ENCODE results near the gene CEBPA.
"Not testable (repeated sequence)": the region's sequence is repeated elsewhere in the genome, so short reads cannot be mapped to it uniquely, and the experiment has no call there.

Gene CEBPA

DNA sequence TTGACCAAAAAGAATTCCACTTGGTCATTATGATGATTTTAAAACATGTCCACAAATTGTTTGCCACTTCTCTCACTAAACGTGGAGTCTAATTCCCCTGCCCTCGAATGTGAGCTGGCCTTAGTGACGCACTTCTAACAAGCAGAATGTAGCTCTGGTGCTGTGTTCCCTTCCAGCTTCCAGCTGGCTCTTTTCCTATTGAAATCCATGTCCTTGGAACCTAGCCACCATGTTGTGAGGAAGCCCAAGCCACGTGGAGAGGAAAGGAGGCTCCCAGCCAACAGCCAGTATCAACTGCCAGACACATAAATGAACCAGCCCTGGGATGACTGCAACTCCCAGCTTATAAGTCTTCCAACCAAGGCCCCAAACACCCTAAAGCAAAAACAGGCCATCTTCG lies 23.6 kb upstream of the CEBPA start:
- DNase-seq, result peak in 33 of 51 donors; percentile 3 to 77 (median 54)

DNA sequence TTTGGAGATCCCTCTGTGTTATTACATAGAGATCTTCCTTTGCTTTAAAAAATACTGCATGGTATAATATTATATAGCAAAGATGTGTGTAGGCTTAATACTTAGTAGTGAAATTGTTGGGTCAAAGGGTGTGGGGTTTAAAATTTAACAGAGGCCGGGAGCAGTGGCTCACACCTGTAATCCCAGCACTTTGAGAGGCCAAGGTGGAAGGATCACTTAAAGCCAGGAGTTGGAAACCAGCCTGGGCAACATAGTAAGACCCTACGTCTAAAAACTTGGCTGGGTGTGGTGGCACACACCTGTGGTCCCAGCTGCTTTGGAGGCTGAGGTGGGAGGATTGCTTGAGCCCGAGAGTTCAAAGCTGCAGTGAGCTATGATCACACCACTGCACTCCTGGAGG lies 22.3 kb upstream of the CEBPA start:
- no peak for DNase-seq

DNA sequence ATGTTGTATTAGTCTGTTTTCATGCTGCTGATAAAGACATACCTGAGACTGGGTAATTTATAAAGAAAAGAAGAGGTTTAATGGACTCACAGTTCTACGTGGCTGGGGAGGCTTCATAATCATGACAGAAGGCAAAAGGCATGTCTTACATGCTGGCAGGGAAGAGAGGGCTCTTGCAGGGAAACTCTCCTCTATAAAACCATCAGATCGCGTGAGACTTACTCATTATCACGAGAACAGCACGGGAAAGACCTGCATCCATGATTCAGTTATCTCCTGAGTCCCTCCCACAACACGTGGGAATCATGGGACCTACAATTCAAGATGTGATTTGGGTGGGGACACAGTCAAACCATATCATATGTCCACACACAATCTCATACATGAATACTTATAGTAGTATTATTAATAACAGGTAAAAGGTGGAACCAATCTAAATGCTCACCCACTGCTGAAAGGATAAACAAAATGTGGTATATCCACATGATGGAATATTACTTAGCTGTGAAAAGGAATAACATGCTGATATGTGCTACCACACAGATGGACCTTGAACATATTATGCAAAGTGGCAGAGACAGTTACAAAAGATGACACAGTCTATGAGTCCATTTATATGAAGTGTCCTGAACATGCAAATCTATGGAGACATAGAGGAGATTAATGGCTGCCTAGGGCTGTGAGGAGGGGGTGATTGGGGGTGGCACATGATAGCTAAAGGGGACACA lies 20.9 kb upstream of the CEBPA start:
- DNase-seq, result no peak

DNA sequence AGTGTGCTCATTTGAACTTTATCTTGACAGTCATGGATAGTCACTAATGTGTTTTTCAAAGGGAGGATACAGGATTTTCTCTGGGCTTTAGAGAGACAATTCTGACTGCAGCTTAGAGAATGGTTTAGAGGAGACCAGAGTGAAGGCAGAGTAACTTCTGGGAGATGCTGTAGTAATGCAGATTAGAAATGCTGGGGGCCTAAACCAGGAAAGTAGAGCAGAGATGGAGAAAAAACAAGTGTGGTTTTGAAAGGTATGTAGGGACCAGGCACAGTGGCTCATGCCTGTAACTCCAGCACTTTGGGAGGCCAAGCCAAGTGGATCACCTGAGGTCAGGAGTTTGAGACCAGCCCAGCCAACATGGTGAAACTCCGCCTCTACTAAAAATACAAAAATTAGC lies 18.3 kb upstream of the CEBPA start:
- DNase-seq, result no peak

DNA sequence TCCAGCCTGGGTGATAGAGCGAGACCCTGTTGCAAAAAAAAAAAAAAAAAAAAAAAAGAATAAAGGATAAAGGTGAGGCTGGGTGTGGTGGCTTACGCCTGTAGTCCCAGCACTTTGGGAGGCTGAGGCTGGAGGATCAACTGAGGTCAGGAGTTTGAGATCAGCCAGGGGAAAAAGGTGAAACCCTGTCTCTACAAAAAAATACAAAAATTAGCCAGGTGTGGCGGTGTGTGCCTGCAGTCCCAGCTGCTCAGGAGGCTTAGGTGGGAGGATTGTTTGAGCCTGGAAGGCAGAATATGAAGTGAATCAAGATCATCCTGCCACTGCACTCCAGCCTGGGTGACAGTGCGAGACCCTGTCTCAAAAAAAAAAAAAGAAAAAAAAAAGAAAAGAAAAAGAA lies 15.7 kb upstream of the CEBPA start:
- DNase-seq, result not testable (repeated sequence)

DNA sequence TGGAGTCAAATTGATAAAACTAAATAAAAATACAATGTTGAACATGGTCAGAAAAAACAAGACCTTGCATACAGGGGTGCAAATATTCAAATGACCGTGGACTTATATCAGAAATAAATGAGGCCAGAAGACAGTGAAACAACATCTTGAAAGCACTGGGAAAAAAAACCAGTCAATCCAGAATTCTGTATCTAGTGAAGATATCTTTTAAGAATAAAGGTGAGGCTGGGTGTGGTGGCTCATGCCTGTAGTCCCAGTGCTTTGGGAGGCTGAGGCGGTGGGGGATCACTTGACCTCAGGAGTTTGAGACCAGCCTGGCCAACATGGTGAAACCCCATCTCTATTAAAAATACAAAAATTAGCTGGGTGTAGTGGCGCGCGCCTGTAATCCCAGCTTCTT lies 15.2 kb upstream of the CEBPA start:
- no peak for DNase-seq

DNA sequence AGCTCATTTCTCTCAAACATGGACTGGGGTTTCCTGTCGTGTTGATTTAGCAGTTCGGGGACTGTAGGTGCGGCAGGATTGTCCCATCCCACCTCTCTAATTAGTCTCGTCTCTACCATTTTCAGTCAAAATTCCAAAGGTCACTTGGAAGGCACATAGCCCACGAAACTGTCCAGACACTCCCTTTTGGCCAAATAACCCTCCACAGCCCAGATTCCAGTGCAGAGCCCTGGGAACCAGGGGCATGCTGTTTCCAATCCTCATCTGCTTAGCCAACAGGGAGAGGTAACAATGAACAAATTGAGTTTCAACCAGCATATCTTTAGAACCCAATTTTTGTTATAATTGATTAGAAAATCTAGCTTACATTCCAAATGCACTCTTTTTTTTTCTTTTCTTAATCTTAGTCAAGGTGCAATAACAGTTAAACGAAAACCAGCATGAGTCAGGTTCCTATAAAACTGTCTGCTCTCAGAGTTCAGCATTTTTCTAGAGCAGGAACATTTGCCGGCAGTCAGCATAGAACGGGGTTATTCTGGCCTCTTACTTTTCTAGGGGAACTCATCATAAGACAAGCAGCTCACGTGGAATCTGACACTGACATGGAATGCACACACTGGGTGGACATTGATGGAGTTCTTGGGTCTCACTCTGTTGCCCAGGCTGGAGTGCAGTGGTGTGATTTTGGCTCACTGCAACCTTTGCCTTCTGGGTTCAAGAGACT lies 14.4 kb upstream of the CEBPA start:
- no peak for DNase-seq

DNA sequence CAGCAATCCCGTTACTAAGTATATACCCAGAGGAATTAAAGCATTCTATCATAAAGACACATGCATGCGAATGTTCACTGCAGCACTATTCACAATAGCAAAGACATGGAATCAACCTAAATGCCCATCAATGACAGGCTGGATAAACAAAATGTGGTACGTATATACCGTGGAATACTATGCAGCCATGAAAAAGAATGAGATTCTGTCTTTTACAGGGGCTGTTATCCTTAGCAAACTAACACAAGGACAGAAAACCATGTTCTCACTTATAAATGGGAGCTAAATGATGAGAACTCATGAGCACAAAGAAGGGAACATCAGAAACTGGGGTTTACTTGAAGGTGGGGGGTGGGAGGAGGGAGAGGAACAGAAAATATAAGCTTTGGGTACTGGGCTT lies 10.5 kb upstream of the CEBPA start:
- not testable (repeated sequence) for DNase-seq

DNA sequence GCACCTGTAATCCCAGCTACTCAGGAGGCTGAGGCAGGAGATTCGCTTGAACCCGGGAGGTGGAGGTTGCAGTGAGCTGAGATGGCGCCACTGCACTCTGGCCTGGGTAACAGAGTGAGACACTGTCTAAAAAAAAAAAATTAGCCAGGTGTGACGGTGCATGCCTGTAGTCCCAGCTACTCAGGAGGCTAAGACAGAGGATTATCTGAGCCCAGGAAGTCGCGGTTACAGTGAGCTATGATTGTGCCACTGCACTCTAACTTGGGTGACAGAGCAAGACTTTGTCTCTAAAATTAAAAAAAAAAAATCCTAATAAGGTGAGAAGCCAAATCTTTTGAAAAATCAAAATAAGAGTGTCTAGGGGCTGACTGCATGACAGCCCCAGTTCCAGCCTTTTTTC lies 9.7 kb upstream of the CEBPA start:
- DNase-seq, result no peak

DNA sequence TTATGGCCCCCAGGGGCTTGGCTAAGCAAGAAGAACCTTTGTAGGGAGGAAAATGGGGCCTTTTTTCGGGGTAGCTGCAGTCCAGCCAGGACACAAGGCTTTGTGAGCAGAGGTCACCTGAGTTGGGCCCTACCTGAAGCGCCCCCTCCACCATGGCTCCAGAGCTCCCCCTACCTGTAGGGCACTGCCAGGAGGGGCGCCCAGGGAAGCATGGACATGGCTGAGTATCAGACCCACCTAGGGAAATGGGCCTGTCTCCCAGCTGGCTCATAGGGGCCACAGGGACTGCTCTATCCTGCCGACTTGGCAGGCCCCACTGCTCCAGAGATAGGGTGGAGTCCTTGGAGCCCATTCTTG lies 9.0 kb upstream of the CEBPA start:
- no peak for DNase-seq

DNA sequence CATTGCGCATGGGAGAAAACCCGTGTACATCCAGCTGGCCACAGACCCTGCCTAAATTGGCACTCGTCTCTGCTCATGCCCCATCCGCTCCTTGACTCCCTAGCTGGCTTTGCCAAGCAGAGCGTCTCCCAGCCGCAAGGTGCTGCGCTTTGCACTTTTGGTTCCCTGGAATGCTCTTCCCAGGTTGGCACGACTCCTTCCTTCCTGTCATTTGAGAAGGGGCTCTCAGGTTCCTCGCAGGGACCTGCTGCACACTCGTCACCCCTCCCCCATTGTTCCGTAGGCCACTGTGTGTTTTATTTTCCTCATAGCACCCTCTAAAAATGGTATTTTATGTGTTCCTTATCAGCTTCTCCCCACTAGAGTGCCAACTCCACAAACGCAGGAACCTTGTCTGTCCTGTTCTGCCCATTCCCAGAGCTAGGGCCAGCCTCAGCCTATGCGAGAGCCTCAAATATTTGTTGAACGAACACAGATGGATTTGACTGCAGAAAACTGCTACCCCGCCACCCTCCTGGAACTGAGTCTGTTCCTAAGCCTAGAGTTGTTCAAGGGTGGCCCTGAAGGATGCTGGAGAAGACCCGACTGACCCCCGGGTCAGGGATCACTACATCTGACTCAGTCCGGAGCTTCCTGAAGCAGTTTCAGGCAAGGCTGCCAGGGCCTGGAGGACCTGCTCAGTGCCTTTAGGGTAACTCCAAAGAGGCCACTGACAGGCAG lies 8.4 kb upstream of the CEBPA start:
- no peak for DNase-seq

DNA sequence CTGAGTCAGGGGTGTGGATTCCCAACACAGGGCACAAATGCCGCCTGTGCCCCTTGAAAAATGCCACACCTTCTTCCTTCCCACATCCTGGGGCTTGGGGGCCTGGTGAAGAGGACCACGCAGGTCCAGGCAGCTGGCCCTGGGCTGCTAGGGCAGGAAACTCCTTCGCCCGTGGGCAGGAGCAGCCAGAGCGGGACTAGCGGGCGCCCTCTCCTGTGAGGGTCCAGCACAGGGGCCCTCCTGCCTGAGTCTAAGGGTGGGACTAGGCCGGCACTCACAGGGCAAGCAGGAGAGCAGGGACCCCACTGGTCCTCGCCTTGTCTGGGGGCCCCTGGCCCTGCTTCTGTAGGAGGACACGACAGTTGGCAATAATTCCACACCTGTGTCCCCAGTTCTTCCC lies 7.5 kb upstream of the CEBPA start:
- DNase-seq, result no peak

DNA sequence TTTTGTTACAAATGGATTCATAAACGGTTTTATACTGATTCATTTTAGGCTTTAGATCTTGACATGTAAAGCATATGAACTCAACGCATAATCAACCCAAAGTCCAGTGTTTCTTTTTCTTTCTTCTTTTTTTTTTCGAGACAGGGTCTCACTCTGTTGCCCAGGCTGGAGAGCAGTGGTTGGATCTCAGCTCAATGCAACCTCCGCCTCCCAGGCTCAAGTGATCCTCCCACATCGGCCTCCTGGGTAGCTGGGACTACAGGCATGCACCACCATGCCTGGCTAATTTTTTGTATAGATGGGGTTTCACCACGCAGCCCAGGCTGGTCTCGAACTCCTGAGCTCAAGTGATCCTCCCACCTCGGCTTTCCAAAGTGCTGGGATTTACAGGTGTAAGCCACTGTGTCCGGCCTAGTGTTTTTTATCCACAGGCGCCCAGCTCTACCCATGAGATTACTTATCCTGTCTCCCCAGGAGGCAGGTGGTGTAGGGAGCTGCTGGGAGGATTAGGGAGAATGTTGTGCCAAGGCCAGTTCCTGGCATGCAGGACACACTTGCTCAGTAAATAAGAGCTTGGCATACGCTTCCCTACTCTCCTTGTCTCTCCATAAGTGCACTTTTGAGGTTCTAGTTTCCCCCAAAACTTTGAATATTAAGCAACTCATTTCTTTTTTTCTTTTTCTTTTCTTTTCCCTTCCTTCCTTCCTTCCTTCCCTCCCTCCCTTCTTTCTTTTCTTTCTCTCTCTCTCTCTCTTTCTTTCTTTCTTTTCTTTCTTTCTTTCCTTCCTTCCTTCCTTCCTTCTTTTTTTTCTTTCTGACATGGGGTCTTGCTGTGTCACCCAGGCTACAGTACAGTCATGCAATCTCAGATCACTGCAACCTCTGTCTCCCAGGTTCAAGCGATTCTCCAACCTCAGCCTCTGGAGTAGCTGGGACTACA lies 4.8 kb upstream of the CEBPA start:
- DNase-seq, result no peak

DNA sequence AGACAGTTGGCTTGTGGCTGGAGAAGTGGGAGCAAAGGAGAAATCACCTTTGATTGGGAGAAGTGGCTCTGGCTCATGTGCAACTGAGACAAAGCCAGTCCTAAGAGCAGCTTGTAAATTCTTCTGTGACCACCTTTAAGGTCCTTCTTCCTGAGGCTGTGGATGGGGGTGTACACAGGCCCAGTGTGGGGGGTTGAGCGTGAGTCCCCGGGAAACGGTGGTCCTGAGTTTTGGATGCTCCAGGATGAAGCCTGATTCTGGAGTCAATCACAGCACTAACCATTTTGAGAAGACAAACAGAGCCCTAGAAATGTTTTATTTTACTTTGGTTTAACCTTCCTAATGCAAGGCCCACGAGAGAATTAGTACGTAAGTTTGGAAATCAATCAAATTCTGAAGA lies 3.9 kb upstream of the CEBPA start:
- DNase-seq, result no peak

DNA sequence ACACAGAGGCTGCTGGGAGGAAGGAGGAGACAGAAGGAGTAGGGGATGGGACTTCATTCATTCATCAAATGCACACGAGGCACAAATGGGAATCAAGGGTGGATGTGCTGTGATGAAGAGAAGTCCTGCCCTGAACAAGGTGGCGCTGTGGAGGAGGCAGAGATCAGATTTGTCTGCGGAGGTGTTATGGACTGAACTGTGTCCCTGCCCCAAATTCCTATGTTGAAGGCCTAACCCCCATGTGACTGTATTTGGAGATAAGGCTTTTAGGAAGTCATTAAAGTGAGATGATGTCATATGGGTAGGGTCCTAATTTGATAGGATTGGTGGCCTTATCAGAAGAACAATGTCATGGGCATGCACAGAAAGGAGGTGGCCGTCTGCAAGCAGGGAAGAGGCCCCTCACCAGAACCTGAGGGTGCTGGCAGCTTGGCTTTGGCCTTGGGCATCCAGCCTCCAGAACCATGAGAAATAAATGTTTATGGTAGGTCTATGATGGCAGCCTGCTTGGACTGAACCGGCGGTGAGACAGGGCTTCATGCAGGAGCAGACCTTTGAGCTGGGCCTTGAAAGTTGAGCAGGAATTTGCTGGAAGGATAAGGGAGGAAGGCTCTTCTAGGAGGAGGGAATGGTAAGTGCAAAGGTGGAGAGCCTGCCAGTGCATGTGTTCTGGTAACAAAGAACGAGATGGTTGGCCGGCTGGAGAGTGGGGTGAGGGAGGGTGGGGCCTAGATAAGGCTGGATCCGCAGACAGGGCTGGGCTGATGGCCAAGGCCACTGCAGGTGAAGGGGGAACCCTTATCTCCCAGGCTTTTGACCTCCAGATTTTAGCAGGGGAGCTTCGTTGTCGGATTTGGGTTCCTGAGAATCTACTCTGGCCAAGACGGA lies 2.7 kb upstream of the CEBPA start:
- no peak for DNase-seq

DNA sequence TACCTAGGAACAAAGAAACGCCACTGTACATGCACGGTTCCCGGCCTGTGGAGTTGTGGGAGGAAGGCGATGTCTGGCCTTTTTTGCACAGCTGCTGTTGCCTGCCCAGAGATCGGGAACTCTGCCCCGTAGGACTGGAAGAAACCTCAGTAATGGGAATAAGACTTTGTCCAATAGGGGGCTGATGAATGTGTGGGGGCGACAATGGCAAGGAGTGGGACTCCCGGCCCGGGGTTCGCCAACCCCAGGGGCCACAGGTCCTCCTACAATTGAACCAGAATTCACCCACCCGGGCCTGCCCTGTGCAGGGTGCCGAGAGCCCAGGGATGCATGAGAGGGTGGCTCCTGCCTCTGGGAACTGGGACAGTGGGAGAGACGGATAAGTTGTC lies 2.0 kb upstream of the CEBPA start:
- no peak for DNase-seq

DNA sequence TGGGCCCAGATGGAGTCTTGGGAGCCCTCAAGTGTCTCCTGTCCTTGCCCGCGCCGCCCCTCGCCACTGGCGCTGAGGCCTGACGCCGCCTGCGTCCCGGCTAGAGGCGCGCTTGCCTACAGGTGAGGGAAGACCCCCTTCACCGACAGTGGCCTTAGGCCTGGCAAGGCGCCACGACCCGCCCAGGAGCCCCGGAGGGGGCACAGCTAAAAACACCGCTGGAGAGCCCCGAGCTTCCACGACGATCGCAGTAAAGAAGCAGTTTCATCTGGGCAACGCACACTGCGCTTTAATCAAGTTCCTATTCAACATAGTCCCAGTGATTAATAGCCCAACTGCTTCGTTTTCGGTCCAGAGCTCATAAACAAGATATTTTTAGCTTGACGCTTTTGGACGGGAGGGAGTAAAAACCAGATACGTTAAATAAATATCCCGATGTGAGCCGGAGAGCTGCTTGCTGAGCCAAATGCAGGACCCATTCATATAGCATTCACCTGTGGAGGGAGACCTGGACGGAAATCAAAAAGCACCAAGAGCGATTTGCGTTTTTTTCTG lies 1.5 kb upstream of the CEBPA start:
- DNase-seq, result peak in 1 of 51 donors; percentile 16

DNA sequence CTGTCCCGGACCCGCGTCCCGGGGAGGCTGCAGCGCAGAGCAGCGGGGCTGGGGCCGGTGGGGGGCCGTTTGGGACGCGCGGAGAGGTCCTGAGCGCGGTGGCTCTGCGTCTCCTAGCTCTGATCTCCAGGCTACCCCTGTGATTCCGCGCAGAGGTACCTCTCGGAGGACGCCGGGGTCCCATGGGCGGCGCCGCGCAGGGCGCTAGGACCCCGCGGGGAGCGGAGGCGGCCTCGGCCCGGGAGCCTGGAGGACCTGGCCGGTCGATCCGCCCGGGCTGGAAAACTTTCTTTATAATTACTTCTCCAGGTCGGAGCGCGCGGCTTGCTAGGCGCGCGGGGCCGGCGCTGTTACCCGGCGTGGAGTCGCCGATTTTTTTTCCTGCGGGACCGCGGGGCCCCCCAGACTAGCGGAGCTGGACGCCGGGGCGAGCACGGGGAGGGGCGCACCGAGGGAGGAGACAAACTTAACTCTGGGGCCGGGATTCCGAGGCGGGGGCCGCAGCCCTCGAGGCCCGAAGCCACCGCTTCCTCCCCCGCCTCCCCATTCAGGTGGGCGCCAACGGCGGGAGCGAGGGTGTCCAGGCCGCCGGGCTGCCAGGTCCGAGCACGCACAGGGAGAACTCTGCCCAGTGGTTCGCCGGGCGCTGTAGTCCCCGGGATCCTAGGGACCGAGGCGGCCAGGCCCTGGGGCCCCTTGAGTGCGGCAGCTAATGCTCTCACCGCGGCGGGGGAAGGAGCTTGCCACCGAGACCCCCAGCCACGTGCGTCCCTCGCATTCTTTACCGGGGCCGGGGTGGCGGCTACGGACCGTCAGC lies 848 bp upstream of the CEBPA start:
- DNase-seq, result peak in 7 of 51 donors; percentile 28 to 60 (median 50)

DNA sequence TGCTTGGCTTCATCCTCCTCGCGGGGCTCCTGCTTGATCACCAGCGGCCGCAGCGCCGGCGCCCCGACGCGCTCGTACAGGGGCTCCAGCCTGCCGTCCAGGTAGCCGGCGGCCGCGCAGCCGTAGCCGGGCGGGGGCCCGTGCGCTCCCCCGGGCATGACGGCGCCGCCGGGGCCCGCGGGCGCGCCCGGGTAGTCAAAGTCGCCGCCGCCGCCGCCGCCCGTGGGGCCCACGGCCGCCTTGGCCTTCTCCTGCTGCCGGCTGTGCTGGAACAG lies 497 bp downstream of the CEBPA start:
- no peak for DNase-seq

Measured in hypothalamus (tissue), 51 donors.